GM13976 (cell line): ENCODE results near the gene ATP2B2.

ENCODE experiments used
- DNase-seq: peaks from one replicate; pipeline ENCODE4 v3.0.0; 2012; ENCODE audit warnings: low spot score
- CTCF ChIP-seq: IDR thresholded peaks from 2 replicates; pipeline ENCODE4 v1.5.1; 2012; ENCODE audit warnings: borderline replicate concordance, mild to moderate bottlenecking; ENCODE audit not compliant: insufficient read depth; ENCODE audit errors: extremely low read depth, missing control alignments, control extremely low read depth
- in situ Hi-C: fragments of 300-500 bp; cut with MboI; formaldehyde crosslinking; loops from one replicate; pipeline ENCODE4 v1.12.0; 2022; ENCODE audit warnings: low sequenced_read_pairs, mixed read lengths, inconsistent platforms; ENCODE audit not compliant: unreplicated experiment

ATP2B2 gene

GRCh38 chr3:10483364-10483675 is 22.1 kb downstream of the ATP2B2 start:
- in situ Hi-C loops = no loop called here
- DNase-seq = no peak
- TF ChIP-seq CTCF = no peak

- TF ChIP-seq CTCF = no peak
- in situ Hi-C loops = no loop called here
- DNase-seq = no peak
Observed at GRCh38 chr3:10482631-10483363, 22.6 kb downstream of the ATP2B2 start.

- in situ Hi-C loops = no loop called here
- no peak for DNase-seq
- no peak for TF ChIP-seq CTCF
Observed at GRCh38 chr3:10480871-10481378, 24.5 kb downstream of the ATP2B2 start.

GRCh38 chr3:10479311-10479710 is 26.1 kb downstream of the ATP2B2 start:
- in situ Hi-C loops = no loop called here
- no peak for DNase-seq
- no peak for TF ChIP-seq CTCF

GRCh38 chr3:10475983-10476382 is 29.4 kb downstream of the ATP2B2 start:
- TF ChIP-seq CTCF = no peak
- no peak for DNase-seq
- in situ Hi-C loops = no loop called here

- in situ Hi-C loops = no loop called here
- DNase-seq = peak; percentile 73
- TF ChIP-seq CTCF = peak; percentile 43
Observed at GRCh38 chr3:10474847-10475246, 30.5 kb downstream of the ATP2B2 start.
